HG02610 (cell line): Measurements from ENCODE around the gene TMEM179B.

ENCODE experiments used
- ATAC-seq: cut with Tn5 transposase; IDR thresholded peaks from one replicate; pipeline ENCODE4 v1.9.1; 2021; ENCODE audit warnings: mild to moderate bottlenecking, moderate library complexity; ENCODE audit not compliant: unreplicated experiment

The TMEM179B gene

DNA sequence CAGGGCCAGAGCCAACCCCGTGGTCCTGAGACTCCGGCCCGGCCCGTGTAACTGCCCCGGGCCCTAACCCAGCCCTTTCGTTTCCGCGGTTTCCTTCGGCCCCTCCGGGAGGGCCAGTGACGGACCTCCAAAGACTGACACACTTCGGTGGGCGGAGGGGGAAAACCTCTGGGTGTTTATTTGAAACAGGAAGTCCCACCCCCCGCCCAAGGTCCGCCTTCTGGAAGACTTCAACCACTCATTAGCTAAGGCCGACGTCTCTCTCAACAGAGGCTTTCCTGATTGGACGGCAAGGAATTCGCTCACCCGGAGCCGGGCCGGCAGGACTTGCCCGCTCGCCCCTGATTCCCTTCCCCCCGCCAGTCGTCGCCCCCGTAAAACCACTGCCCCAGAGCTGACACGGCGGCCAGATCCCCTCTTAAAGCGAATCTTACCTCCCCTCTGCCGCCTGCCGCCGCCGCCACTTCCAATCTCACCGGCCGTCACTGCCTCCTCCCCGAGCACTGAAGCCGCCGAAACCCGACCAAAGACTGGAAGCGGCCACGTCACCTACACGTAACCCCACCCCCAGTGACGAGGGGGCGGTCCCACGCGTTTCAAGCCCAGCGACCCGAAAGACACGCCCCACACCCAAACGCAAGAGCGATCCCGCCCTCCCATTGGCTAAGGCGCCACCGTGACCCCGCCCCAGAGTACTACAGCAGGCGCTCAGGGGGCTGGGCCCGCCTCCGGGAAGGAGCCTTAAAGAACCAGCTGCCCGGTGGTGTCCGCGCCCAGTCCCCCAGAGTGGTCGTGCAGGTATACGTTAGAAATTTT, 44.5 kb downstream of the TMEM179B start, which contains the start of gene STX5:
TSS of gene STX5 (minus strand) at position 532 of the 816 bp plus-strand sequence. CDS start 808 bp downstream, outside the sequence.
- ATAC-seq = peak; percentile 83

- peak; percentile 1 for ATAC-seq
Measured at GRCh38 chr11:62832336-62833234, 45.4 kb downstream of the TMEM179B start, which contains the start of gene TEX54. Gene TEX54 (minus strand): TSS chr11:62832841.

DNA sequence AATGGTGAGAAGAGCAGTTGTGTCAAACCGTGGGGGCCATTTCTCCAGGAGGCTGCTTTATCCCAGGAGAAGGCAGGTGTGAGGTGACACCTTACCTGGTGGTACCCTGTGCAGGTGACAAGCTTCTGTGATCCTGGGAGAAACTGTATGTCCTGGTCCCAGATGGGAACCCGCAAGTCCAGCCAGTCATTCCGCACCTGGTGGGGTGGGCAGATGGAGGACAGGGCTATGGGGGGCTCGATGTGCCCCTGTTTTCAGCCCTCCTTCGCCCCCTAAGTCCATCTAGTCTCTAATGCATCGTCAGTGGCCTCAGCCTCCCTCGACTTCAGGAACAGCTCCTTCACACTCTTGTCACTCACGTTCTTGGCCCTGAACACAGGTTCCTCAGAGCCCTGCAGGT, 48.1 kb downstream of the TMEM179B start:
- no peak for ATAC-seq

DNA sequence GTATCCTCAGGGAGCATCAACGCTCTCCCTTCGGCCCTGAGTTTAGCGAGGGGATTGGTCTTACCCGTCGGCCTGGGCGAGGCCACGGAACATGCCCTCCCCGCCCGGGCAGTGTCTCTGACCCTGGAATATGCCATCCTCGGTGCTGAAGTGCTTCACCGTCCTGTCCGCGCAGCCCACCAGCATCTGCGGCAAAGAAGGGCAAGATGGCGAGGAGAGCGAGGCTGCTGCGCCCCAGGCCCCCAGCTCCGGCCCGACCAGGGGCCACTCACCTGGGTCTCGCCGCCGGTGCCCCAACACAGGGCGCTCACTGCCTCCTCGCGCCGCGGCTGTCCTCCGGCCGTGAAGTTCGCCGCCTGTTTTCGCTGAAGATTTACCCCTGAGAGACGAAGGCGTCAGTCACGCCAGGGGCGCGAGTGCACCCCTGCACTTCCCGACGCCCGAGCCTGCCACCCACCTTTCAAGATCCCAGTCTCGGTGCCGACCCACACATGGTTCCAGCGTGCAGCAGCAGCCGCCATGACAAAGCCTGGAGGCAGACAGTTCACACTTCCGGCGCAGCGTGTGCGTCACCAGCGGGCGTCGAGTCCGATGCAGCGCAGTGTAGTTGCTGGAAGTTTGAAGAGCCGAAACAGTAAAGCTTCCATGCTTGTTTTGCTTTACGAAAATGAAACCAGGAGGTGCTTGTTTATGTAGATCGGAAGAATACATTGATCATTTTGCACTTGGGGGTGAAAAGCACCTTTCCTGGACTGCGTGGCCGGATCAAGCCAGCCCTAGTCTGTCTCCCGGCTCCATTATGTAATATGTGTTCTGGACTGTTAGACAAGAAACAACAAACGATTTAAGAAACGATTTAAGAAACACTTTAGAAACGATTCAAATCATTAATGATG, 52.1 kb downstream of the TMEM179B start, which contains the start of gene WDR74:
TSS of gene WDR74 (minus strand) at position 541 of the 896 bp plus-strand sequence. CDS start at position 521, 20 bp downstream.
- ATAC-seq = peak; percentile 37
